GM12873 (cell line): ENCODE data around the gene STMP1.

Source experiments
- TF ChIP-seq, protein P1 (sequence below): IDR thresholded peaks from 2 replicates; pipeline ENCODE4 v1.5.1; 2012; ENCODE audit warnings: low read depth, mild to moderate bottlenecking, moderate library complexity, low read length, control low read depth; ENCODE audit not compliant: insufficient read depth; ENCODE audit errors: missing control alignments

The STMP1 gene

DNA sequence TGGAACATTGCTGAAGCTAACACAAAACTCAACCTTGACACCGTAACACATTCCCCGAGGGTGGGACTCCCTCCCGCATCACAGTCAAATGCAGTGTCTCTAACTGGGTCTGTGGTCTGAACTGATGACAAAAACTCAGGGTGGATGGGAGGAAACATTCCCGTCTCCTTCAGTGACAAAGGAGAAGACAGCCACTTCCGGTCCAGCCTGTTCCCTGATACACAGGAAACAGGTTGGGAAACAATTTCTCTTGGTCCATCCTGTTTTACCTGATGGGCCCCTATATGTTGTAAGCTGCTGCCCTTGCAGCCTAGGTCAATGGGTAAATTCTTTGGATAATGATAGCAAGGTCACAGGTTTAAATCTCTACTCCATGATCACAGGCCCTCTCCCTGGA is 45.3 kb downstream of the STMP1 start:
- TF ChIP-seq, protein P1, sequence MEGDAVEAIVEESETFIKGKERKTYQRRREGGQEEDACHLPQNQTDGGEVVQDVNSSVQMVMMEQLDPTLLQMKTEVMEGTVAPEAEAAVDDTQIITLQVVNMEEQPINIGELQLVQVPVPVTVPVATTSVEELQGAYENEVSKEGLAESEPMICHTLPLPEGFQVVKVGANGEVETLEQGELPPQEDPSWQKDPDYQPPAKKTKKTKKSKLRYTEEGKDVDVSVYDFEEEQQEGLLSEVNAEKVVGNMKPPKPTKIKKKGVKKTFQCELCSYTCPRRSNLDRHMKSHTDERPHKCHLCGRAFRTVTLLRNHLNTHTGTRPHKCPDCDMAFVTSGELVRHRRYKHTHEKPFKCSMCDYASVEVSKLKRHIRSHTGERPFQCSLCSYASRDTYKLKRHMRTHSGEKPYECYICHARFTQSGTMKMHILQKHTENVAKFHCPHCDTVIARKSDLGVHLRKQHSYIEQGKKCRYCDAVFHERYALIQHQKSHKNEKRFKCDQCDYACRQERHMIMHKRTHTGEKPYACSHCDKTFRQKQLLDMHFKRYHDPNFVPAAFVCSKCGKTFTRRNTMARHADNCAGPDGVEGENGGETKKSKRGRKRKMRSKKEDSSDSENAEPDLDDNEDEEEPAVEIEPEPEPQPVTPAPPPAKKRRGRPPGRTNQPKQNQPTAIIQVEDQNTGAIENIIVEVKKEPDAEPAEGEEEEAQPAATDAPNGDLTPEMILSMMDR: no peak

DNA sequence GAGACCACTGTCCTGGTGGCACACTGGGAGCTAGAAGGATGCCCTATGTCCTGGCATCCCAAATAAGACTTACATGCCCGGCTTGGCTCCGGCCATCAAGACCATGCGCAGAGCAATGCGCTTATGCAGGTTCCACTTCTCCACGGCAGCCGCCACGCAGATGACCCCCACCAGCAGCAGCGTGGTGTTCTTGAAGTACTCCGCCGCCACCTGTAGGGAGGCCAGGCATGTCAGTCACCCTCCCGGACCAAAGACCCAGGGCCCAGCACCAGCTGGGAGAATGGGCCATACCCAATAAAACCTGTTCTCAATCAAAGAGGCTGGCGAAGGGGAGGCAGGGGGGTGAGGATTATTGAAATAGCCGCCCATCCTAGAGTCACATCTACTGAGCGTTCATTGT is 45.7 kb downstream of the STMP1 start:
- TF ChIP-seq, protein P1: no peak

DNA sequence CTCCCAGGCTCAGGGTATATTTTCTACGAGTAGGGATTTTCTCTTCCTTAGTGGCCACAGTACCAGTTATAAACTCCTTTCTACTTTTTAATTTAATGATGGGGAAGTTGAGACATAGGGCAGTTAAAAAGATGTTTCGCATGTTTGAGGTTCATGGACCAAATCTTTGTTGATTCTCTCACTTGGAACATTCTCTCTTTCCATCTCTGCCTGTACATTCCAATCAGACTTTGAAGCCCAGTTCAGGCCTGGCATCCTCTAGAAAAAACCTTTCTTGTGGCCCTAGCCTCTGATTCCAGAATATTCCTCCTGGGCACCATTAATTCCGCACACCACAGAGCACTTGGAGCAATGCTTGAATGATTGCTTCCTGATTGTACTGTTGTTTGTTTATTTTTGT is 47.2 kb downstream of the STMP1 start:
- TF ChIP-seq, protein P1: no peak

DNA sequence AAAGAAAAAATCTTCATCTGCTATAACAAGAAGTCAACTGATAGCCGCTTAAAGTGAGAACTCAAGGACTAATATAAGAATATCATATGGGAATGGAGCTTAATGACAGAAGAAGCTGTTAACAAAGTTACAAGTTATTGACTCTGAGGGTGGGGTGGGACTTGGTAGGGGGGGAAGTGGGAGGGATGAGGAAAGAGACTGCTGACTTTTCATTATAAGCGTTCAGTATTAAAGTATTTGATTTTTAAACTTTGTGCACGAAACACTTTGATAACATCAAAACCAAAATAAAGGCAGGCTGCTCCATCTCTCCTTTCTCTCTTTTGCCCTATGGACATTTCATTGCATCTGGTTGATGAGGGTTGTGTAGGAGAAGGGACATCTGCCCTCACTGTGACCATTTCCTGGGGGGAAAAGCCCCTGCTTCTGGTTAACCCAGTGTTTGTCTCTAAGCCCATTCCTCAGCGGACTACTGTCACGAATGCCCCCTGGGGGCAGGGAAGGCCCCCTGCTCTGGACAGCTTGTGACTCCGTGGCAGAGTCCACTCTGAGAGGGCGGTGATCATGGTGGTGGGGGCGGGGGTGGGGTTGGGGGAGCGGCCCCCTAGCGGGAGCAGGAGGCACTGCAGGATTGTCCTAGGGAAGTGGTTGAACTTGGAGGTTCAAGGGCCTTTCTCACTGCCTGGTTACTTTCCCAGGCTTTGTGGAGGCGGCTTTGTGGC is 48.3 kb downstream of the STMP1 start:
- TF ChIP-seq, protein P1: peak; percentile 73

DNA sequence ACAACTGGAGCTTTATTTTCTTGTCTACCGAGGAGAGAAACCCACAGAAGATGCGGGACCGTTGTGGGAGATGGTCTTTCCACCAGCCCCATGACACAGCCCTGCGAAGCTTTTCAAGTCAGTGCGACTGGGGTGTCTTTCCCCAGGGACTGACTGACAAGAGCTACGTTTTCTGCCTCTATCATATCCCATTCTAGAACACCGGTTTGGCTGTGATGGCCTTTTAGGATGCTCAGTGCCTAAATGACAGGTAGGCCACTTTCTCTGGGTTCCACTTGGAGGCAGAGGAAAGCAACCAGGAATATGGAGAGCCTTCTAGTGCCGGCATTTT is 48.8 kb downstream of the STMP1 start:
- TF ChIP-seq, protein P1: no peak

DNA sequence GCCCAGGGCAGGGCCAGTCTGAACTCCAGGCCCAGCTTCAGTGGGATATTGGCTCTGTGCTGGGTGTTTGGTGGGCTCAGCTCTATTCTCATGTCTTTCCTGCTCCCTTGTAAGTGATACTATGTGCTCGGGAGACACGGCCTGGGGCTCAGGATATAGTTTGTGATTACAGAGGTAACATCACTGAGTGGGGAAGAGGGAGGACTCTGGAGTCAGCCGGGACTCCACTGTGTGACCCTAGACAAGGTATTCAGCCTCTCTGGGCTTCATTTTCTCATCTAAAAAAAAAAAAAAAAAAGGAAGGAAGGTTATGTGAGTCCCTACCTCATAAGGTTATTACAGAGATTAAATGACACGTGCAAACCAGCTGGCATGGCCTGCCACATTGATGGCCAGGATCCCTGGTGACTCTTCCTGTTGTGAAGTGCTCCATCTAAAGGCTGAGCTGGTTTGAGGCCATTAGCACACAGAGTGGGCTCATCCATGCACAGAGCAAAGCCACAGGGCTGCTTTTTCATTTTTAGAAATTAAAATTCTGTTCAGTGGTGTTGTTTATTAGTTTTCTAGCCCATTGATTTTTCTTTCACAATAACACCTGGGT is 50.0 kb downstream of the STMP1 start:
- TF ChIP-seq, protein P1: no peak

DNA sequence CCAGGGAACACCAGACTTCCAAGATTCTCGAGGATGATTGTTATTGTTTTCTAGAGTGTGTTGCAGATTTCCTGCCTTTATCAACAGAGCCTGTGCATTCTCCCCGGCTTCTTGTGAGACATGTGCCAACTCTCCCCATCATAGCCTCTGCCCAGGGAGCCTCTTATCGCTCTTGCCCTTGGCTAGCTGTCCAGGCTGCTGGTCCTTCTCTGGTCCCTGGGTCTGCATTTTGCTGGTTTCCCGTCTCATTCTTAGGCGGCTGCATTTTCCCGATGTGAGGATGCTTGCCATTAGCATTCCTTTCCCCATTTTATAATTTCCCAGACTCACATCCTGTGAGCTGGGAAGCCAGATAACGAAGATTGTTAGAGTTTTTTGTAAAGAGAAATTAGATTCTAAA is 50.5 kb downstream of the STMP1 start:
- TF ChIP-seq, protein P1: no peak
